ENCODE data around the gene MAP2K2. TPM values are rescaled to one million over a fixed set of nuclear protein-coding genes. Genes with fewer than 3 reads are reported as not detected.

MAP2K2 gene
- total and polyA plus RNA-seq, 2 donors (not counting 1 experiment from before 2014, with no cell fraction given), result 138 to 181 TPM

DNA sequence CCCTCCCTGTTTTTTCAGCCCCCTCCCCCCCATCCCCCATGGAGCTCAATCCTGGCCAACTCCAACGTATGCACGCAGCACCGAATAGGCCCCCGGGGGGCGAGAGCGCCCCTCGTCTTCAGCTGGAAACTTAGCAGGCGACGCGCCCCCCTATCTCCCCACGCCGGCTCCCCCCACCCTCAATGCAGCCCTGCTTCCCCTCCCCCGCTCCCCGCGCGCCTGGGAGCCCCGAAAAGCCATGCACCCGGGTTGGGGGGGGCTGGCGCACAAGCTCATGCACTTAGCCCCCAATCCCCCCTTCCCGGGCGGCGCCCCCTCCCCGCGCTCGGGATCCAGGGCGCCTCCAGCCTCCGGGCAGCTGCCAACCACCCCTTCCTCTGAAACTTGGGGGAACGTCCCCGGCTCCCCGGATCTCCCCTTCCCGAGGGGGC is 57.7 kb downstream of the MAP2K2 start:
- Mint-ChIP-seq H3K4me1 (peaks cover 37% of the 10 kb centered on the region), H3K9me3 (ENCODE audit: insufficient read depth) (no peaks in the 10 kb centered on the region), H3K27ac (peak overlapping the region; percentile 61), H3K4me3 (peak overlapping the region; percentile 68), H3K27me3 (no peaks in the 10 kb centered on the region)
- no peaks in the 10 kb centered on the region for H3K9me3 ChIP-seq (ENCODE audit: control extremely low read depth in 1 of 3, control insufficient read depth in 2 of 3, insufficient read depth in 1 of 3, low read length in 2 of 3)
- ChIA-PET POLR2A (interaction anchor here (0.5 to 3.0 kb wide), 13 partner anchors 12 to 386 kb away, joined by 3 to 27 read pairs (median 7); partner anchors contain the start of genes EEF2, PIAS4 and YJU2), CTCF (interaction anchor here (0.7 kb wide), 1 partner anchor 81 kb away, joined by 3 read pairs; the partner anchor contains the start of gene EEF2)
- ATAC-seq (ENCODE audit: low read depth), result no peak
- intact Hi-C loops (cut with micrococcal nuclease), result loop anchor here (1.0 to 10.0 kb wide), 5 partner anchors 58 to 891 kb away; partner anchors contain the start of genes ANKRD24, EEF2, MAP2K2 and PIAS4
- no peaks in the 10 kb centered on the region for H3K27me3 ChIP-seq (replicated peaks in 1 of 4; ENCODE audit: control extremely low read depth in 1 of 4, control insufficient read depth in 3 of 4, insufficient read depth in 4 of 4, low read length in 3 of 4)
- peaks cover 52 to 57% of the 10 kb centered on the region in 2 donors for H3K4me1 ChIP-seq (ENCODE audit: control insufficient read depth in 2 of 2, insufficient read depth in 2 of 2, low read length in 2 of 2)
- no peak for TF ChIP-seq EZH2 (IDR thresholded peaks at IDR 0.05; ENCODE audit: borderline replicate concordance, insufficient read depth, low read depth, low read length, poor library complexity, severe bottlenecking)
- TF ChIP-seq, protein P1, sequence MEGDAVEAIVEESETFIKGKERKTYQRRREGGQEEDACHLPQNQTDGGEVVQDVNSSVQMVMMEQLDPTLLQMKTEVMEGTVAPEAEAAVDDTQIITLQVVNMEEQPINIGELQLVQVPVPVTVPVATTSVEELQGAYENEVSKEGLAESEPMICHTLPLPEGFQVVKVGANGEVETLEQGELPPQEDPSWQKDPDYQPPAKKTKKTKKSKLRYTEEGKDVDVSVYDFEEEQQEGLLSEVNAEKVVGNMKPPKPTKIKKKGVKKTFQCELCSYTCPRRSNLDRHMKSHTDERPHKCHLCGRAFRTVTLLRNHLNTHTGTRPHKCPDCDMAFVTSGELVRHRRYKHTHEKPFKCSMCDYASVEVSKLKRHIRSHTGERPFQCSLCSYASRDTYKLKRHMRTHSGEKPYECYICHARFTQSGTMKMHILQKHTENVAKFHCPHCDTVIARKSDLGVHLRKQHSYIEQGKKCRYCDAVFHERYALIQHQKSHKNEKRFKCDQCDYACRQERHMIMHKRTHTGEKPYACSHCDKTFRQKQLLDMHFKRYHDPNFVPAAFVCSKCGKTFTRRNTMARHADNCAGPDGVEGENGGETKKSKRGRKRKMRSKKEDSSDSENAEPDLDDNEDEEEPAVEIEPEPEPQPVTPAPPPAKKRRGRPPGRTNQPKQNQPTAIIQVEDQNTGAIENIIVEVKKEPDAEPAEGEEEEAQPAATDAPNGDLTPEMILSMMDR (IDR thresholded peaks at IDR 0.05), result no peak
- H3K4me3 ChIP-seq (ENCODE audit: control extremely low read depth in 1 of 5, extremely low read depth in 1 of 5, insufficient read depth in 1 of 5, low read depth in 2 of 5, low read length in 4 of 5), result peak overlapping the region in 4 of 5 experiments; percentile 82 to 90 (median 89)
- H3K9ac ChIP-seq (ENCODE audit: low read length), result peak overlapping the region; percentile 84
- H4K20me1 ChIP-seq (ENCODE audit: control insufficient read depth, insufficient read depth, low read length, poor library complexity, severe bottlenecking), result peaks cover 40% of the 10 kb centered on the region
- H3K79me2 ChIP-seq (ENCODE audit: control insufficient read depth, insufficient read depth, low read length), result peaks cover 49% of the 10 kb centered on the region
- WGBS (ENCODE audit: insufficient coverage), result 1% methylated on average over 25 of the region's 31 CpGs
- peaks cover 0 to 18% of the 10 kb centered on the region in 2 experiments for H3K36me3 ChIP-seq (replicated peaks in 1 of 2; ENCODE audit: control extremely low read depth in 1 of 2, control insufficient read depth in 1 of 2, extremely low read depth in 1 of 2, insufficient read depth in 2 of 2, low read length in 1 of 2)
- DNase-seq, result no peak
- H2AFZ ChIP-seq (ENCODE audit: insufficient read depth, low read depth, low read length, poor library complexity, severe bottlenecking), result peak overlapping the region; percentile 77
- H3K4me2 ChIP-seq (replicated peaks; ENCODE audit: low read depth, low read length, poor library complexity, severe bottlenecking), result peak overlapping the region; percentile 95
- H3K27ac ChIP-seq (ENCODE audit: low read length in 2 of 2), result peak overlapping the region; percentile 73

All from B cell (primary cell).